Activated T-cell treated with anti-CD3 and anti-CD28 coated beads, Interleukin-2, amount 50 U/mL, for 24 hours (primary cell): ENCODE results near the gene POTEF.
A peak's percentile ranks its signal among the peaks of the same experiment; 100 is the strongest.
"Not testable (repeated sequence)": the region's sequence is repeated elsewhere in the genome, so short reads cannot be mapped to it uniquely, and the experiment has no call there.

Experiments
- DNase-seq: peaks from one replicate; pipeline ENCODE4 v3.0.0-alpha.2; 2020
- H3K27ac Mint-ChIP-seq: 2 replicates; pipeline ENCODE4 v1.8.0; 2020; ENCODE audit warnings: mild to moderate bottlenecking, mixed read lengths
- H3K27me3 Mint-ChIP-seq: 2 replicates; pipeline ENCODE4 v1.8.0; 2020; ENCODE audit warnings: mixed read lengths
- H3K36me3 Mint-ChIP-seq: 2 replicates; pipeline ENCODE4 v1.8.0; 2020; ENCODE audit warnings: low read depth, mixed read lengths
- H3K4me1 Mint-ChIP-seq: 2 replicates; pipeline ENCODE4 v1.8.0; 2020; ENCODE audit warnings: low read depth, mixed read lengths
- H3K4me3 Mint-ChIP-seq: 2 replicates; pipeline ENCODE4 v1.8.0; 2020; ENCODE audit warnings: mild to moderate bottlenecking, moderate library complexity, mixed read lengths
- H3K9me3 Mint-ChIP-seq: 2 replicates; pipeline ENCODE4 v1.8.0; 2020; ENCODE audit warnings: mixed read lengths

POTEF gene

DNA sequence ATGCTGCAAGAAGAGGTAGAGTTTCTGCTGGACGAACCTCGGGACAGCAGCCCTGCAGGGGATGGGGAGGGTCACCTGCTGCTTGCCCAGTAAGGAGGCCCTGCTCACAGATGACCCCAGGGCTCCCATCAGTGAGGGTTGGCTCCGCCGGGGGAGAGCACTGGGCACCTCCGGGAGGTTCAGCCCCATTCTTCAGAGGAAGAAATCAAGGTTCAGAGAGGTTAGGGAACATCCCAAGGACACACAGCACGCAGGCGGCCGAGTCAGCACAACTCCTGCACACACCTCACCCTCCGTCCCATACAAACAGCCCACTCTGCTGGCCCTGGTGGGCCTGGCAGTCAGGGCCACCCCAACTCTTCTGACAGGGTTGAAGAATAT lies 27.6 kb upstream of the POTEF start:
- no peaks in the 10 kb centered on the region for H3K9me3 Mint-ChIP-seq
- no peak for DNase-seq
- H3K4me1 Mint-ChIP-seq: peaks cover 6% of the 10 kb centered on the region
- H3K27ac Mint-ChIP-seq: peak overlapping the region; percentile 37
- peaks cover 90% of the 10 kb centered on the region for H3K36me3 Mint-ChIP-seq
- H3K4me3 Mint-ChIP-seq: no peak overlapping the region
- no peaks in the 10 kb centered on the region for H3K27me3 Mint-ChIP-seq

DNA sequence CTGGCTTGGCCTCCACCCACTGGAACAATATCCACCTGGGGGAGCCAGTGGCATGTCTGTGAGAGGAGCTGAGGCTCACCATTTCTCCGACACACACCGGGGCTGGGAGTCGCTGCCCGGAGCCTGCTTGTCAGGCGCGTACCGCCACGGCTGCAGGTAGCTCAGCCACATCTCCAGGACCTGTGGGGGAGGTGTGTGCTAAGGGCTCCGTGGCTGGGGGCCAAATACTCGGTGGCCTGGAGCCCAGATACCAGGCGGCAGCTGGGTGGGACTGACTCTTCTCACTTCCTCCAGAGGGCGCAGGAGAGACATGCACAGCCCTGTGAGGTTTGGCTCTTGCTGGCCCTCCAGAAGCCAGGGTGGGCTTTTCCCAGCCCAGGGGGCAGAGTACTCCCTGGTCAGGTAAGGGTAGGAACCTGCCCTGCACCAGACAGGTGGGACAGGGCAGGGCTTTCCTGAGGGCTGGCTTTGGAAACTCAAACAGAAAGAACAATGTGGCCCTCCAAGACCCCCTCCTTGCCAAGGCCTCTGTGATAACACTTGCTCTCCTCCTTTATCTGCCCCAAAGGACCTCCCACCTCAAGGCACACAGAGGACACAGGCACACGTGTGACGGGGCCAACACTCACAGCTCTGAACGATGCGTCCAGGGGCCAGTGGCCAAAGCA lies 27.1 kb upstream of the POTEF start:
- peaks cover 86% of the 10 kb centered on the region for H3K36me3 Mint-ChIP-seq
- H3K27ac Mint-ChIP-seq, H3K4me3 Mint-ChIP-seq, DNase-seq, H3K4me1 Mint-ChIP-seq, H3K9me3 Mint-ChIP-seq, H3K27me3 Mint-ChIP-seq: not testable (repeated sequence)

DNA sequence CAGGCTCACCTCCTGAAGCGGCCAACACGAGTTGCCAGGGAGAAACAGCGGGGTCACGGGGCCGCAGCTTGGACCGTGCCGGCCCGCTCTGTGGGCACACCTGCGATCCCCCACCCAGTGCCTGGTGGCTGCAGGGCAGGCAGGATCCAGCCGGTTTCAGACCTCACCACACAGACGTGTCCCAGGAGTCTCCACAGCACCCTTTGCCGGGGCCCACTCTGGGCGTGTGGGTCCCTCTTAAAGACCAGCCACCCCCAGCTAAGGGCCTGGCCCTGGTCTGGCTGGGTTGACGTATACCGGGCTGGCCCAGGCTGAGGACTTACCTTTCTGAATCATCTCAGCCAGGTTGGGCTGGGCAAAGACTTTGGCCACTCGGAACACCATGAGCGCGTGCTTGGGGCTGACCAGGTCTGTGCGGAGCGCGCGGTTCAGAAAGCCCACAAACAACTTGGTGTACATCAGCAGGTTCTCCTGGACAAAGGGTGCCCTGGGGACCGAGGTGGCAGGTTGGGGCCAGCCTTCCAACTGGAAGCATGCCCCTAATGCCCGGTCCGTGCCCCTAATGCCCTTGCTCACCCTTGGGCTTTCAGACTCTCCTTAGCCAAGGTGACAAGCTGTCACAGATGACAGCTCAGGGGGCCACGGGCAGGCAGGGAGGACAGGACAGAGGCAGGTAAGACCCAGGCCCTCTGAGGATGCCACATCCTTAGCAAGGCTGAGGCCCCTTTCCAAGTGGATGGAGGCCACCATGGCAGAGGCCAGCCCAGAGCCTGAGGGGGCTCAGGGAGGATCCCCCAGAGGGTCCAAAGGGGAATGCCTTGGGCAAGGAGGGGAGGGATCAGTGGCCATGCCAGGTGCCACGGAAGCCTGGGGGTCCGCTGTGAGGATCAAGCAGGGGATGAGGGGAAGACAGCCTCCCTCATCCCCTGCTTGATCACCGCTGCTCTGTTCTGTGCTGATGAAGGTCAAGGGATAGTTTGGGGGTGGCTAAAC lies 26.0 kb upstream of the POTEF start:
- H3K4me1 Mint-ChIP-seq: peaks cover 6% of the 10 kb centered on the region
- H3K4me3 Mint-ChIP-seq: no peak overlapping the region
- peaks cover 88% of the 10 kb centered on the region for H3K36me3 Mint-ChIP-seq
- no peak overlapping the region for H3K27ac Mint-ChIP-seq
- H3K27me3 Mint-ChIP-seq: no peaks in the 10 kb centered on the region
- peak; percentile 26 for DNase-seq
- H3K9me3 Mint-ChIP-seq: no peaks in the 10 kb centered on the region

DNA sequence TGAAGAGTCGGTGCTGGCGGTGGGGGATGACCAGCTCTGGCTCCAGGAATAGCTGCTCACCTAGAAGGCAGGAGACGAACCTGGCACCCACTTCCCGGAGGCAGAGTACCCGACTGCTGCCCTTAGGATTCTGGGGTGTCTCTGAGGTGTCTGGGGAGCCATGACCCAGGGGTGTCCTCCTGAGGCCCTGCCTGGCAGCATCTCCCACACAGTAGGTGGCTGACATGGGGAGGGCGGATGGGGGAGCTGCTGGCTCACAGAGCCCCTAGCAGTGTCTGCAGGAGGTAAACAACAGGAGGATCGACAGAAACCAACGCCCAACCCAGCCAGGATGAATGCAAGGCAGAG lies 25.4 kb upstream of the POTEF start:
- not testable (repeated sequence) for H3K27ac Mint-ChIP-seq, H3K4me3 Mint-ChIP-seq, H3K9me3 Mint-ChIP-seq, H3K27me3 Mint-ChIP-seq, DNase-seq, H3K4me1 Mint-ChIP-seq
- H3K36me3 Mint-ChIP-seq: peaks cover 83% of the 10 kb centered on the region

DNA sequence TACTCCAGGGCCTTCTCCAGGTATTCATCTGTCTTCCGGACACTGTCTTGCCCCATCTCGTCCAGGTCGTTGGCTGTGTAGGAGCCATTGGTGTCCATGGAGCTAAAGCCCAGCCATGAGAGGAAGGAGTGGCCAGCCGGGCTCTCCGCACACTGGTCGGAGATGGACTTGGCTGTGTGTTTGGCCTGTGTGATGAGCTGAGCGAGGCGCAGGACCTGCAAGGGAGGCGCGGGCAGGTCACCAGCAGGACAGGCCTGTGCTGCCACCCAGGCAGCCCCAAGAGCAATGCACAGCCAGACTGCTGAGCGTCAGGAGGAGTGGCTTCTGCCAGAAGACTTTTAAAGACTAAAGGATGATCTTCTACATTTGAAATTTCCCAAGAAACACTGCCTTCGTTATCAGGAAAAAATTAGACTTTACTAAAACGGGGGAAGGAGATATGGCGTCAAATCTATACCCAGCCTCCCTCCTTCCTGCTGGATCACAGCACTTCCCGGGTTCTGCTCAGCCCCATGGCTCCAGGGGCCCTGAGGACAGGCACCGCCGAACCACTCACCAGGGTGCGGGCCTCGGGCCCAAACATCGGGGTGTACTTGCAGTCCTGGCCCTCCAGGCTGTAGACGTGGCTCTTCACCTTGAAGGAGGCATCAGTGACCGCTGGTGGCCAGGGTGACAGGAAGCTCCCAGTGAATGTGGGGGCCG lies 24.9 kb upstream of the POTEF start:
- H3K4me3 Mint-ChIP-seq, H3K27me3 Mint-ChIP-seq, H3K27ac Mint-ChIP-seq, H3K9me3 Mint-ChIP-seq, DNase-seq, H3K4me1 Mint-ChIP-seq: not testable (repeated sequence)
- peaks cover 77% of the 10 kb centered on the region for H3K36me3 Mint-ChIP-seq

DNA sequence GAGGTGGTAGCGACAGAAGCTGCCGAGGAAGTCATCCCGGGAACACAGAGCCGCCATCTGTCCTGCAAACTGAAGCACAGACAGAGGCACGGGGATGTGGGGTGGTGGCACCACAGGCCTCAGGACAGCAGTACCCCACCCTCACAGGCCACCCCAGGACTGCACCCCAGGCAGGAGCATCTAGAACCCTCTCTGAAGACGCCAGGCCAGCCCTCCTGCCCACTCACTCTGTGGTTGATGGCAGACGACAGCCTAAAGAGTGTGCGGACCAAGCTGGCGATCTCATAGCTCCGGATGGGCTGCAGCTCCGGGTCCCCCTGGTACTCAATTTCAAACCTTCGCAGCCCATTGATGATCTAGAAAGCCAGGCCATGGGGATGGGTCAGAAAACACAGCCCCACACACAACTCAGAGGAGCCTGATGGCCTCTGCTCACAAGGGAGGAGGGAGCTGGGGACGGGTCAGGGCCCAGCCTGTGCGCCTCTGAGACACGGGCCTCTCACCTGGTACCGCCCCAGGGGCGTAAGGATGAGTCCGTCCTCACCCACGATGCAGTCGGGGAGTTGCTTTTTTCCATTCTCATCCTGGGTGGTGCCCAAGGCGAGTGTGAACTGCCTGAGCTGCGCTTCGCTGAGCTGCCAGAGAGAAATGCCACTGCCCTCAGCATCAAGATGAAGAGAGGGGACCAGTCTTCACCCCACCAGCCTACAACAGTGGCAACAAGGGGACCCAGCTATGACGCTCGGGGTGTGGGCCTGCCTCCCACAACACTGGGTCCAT lies 24.0 kb upstream of the POTEF start:
- Mint-ChIP-seq H3K4me1 (peaks cover under 1% of the 10 kb centered on the region), H3K4me3 (no peak overlapping the region), H3K27me3 (no peaks in the 10 kb centered on the region), H3K36me3 (peaks cover 69% of the 10 kb centered on the region), H3K27ac (peak overlapping the region; percentile 40), H3K9me3 (no peaks in the 10 kb centered on the region)
- no peak for DNase-seq

DNA sequence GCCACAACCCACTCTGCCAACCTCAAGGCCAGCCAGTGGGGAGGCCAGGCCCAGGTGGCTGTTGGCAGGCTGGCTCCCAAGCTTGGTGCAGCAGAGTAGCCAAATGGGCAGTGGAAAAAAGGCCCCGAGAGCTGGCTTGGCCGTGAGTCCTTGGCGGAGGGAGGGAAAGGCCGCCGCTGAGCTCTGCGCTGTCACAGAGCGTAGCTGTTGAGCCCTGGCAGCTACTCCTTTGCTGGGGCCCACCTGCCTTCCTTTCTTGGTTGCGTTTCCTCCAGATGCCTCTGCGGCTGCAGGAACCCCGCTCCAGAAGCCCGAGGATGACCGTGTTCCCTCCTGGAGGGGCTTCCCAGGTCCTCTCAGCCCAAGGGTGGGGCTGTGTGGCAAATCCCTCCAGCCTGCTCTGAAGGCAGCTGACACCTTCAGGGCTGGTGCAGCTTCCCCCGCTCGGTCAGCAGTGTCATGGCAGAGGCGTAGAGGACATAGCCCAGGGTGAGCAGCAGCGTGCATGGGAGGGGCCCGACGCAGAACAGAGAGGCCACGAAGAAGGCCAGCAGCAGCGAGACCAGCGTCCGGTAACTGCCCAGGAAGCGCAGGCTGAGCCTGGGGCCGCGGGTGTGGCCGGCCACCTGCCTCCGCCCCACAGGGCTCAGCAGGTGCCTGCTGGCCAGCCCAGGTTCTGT lies 23.3 kb upstream of the POTEF start:
- not testable (repeated sequence) for H3K27me3 Mint-ChIP-seq, H3K9me3 Mint-ChIP-seq

DNA sequence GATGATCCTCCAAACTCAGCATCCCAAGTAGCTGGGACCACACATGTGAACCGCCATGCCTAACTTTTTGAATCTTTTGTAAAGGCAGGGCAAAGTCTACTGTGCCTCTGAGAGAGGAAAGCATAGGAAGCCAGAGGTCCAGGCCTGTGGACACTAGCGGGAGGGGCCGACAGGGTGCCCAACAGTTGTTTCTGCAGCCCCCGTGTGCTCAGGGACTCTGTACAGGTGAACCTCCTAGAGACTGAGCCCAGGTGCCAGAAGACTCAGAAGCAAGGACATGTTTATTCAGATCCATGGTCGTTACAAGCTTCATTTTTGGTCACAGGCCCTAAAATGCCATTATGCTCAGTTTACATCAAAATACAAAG lies 22.1 kb upstream of the POTEF start:
- H3K4me1 Mint-ChIP-seq, H3K27me3 Mint-ChIP-seq, H3K27ac Mint-ChIP-seq, H3K4me3 Mint-ChIP-seq, DNase-seq, H3K9me3 Mint-ChIP-seq: not testable (repeated sequence)
- H3K36me3 Mint-ChIP-seq: peaks cover 53% of the 10 kb centered on the region

More for the DNA sequence above, 23.3 kb upstream of the POTEF start:
- H3K4me3 Mint-ChIP-seq, DNase-seq, H3K4me1 Mint-ChIP-seq, H3K27ac Mint-ChIP-seq: not testable (repeated sequence)
- H3K36me3 Mint-ChIP-seq: peaks cover 61% of the 10 kb centered on the region

DNA sequence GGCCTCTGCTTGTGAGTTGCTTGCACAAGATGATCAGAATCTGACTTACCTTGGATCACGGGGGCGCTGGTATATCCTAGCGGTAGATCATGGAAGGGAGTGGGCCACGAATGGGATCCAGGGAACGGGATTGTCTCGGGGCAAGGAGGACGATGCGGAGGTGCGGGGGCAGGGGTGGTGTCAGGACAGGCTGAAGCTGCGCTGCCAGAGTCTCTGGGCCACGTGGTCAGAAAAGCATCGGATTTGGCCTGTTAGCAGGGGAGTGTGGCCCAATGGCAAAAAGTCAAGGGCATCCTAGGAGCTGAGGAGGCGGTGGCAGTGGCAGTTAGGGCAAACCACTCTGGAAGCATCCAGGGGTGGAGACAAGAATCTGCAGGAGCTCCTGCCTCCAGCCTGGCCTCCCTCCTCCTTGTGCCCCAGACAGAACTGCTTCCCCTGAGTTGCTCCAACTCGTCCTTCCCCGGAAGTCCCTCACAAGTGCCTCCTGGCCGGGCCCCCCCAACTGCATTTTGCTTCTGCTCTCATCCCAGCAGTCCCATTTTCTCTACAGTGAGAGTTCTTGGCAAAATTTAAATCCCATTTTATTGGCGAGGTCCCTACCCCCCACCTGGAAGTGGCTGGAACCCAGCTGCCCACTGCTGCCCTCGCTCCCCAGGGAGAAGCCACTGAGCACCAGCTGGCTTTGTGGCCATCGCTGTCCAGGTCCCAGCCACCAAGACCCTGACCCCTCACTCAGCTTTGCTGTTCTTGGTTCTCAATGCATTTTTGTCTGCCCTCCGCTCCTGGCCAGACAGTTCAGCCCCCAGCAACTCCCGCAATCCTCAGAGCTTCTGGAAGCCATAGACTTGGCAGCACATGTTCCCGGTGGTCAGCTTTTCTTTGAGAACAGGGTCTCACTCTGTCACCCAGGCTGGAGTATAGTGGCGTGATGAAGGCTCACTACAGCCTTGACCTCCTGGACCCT lies 21.4 kb upstream of the POTEF start:
- Mint-ChIP-seq H3K4me1 (no peaks in the 10 kb centered on the region), H3K27me3 (peaks cover 6% of the 10 kb centered on the region), H3K9me3 (no peaks in the 10 kb centered on the region), H3K27ac (no peak overlapping the region), H3K4me3 (no peak overlapping the region), H3K36me3 (peaks cover 46% of the 10 kb centered on the region)
- no peak for DNase-seq

DNA sequence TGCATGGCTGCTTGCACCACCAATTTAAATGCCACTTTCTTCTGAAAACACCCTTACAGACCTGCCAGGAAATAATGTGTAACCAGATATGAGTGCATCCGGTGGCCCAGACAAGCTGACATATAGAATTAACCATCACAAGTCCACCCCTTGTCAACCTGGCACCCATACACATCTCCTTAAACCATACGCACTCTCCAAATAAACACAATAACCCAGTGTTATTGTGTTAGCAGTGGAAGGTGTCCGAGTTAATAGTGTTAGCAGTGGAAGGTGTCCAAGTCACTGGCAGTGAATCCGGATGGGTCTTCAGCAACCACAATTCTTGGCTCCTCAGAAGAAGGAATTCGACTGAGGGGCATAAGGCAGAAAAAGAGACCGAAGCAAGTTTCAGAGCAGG lies 19.5 kb upstream of the POTEF start:
- not testable (repeated sequence) for H3K27ac Mint-ChIP-seq, H3K27me3 Mint-ChIP-seq, DNase-seq, H3K4me1 Mint-ChIP-seq, H3K9me3 Mint-ChIP-seq, H3K4me3 Mint-ChIP-seq
- H3K36me3 Mint-ChIP-seq: peaks cover 28% of the 10 kb centered on the region

DNA sequence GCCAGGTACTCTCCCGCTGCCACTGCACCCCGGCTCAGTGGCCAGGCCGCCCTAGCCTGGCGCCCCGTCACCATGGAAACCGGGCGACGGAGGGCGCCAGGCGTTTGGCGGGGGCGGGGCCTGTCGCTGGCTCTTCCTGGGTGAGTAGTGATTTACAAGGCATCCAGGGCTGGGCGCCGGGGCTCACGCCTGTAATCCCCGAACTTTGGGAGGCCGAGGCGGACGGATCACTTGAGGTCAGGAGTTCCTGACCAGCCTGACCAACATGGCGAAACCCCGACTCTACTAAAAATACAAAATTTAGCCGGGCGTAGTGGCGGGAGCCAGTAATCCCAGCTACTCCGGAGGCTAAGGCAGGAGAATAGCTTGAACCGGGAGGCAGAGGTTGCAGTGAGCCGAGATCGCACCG lies 16.0 kb upstream of the POTEF start, which contains the start of gene CCDC74B:
Gene CCDC74B, minus strand, starts transcription at position 107 of the 409 bp plus-strand sequence. CDS start 116 bp downstream, outside the sequence.
- not testable (repeated sequence) for H3K36me3 Mint-ChIP-seq, H3K9me3 Mint-ChIP-seq
- H3K27ac Mint-ChIP-seq: peak within 1 kb of the TSS; percentile 14
- DNase-seq: peak; percentile 69
- H3K27me3 Mint-ChIP-seq: peaks cover 18% of the 10 kb centered on the region
- peak within 1 kb of the TSS; percentile 74 for H3K4me3 Mint-ChIP-seq
- peaks cover 12% of the 10 kb centered on the region for H3K4me1 Mint-ChIP-seq

DNA sequence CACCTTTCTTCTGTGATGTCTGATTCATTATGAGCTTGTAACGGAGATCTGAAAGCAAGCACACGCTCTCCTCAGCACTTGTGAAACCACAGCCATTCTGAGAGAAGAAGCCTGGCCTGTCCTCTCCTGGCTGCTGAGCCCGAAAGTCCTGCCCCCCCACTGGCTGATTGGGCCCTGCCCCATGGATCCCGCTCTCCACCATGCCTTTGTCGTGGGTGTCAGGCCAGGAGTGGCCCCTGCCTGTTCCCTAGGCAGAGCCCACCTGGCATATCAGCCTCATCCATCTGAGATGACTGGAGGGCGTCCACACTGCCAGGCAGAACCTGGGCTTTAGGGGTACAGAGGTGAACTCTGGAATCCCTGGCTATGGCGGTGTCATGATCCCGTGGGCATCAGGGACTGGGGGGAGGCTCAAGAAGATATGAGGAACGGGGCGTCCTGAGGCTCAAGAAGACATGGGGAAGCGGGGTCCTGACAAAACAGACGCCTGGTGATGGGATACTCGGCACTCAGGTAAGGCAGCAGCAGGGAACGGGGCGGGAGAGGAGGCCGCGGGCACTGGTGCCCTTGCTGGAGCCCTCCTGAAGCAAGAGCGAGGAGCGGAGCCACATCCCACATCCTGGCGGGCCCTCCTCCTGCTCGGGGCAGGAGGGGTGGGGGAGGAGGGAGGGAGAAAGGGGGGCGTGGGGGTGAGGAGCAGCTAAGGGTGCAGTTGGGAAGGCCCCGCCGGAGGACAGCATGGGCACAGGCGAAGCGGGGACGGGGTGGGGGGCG lies 14.4 kb upstream of the POTEF start:
- DNase-seq, H3K36me3 Mint-ChIP-seq, H3K9me3 Mint-ChIP-seq: not testable (repeated sequence)
- peaks cover 18% of the 10 kb centered on the region for H3K27me3 Mint-ChIP-seq
- H3K4me3 Mint-ChIP-seq: peak overlapping the region; percentile 51
- peaks cover 12% of the 10 kb centered on the region for H3K4me1 Mint-ChIP-seq
- H3K27ac Mint-ChIP-seq: peak overlapping the region; percentile 47
